ENCODE results near the gene ARHGAP44.
"Not testable (repeated sequence)": the region's sequence is repeated elsewhere in the genome, so short reads cannot be mapped to it uniquely, and the experiment has no call there.

ARHGAP44 gene

GRCh38 chr17:12851901-12852435 is 62.7 kb downstream of the ARHGAP44 start:
- Mint-ChIP-seq H3K4me1 (no peaks in the 10 kb centered on the region), H3K36me3 (peaks cover 2% of the 10 kb centered on the region), H3K27ac (no peak overlapping the region), H3K27me3 (no peaks in the 10 kb centered on the region), H3K9me3 (peaks cover 2% of the 10 kb centered on the region), H3K4me3 (no peak overlapping the region)
- no peak for ATAC-seq (ENCODE audit: low read depth)
- DNase-seq (ENCODE audit: low spot score in 2 of 2) = no peak

DNA sequence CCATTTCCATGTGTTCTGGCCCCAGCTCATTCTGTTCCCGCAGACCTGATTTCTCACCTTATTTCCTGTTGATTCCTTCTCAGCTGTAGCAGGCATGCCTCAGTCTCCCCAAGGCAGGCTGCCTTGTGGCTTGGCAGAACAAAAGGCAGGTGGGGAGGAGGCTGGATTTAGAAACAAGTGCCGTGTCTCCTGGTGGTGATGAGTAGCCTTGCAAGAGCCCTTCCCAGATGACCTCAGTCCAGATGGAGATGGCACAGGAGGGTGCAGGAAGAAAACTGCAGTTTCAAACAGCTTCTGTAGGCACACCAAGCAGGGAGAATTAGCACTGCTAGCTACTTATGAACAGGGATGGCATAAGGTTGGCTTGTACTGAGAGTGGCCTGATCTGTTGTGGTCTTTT is 64.6 kb downstream of the ARHGAP44 start:
- peaks cover 2% of the 10 kb centered on the region for H3K36me3 Mint-ChIP-seq
- H3K27me3 Mint-ChIP-seq = no peaks in the 10 kb centered on the region
- DNase-seq (ENCODE audit: low spot score in 2 of 2) (no peak), ATAC-seq (ENCODE audit: low read depth) (no peak)
- peaks cover 3% of the 10 kb centered on the region for H3K9me3 Mint-ChIP-seq
- H3K4me1 Mint-ChIP-seq = no peaks in the 10 kb centered on the region
- no peak overlapping the region for H3K4me3 Mint-ChIP-seq
- no peak overlapping the region for H3K27ac Mint-ChIP-seq

DNA sequence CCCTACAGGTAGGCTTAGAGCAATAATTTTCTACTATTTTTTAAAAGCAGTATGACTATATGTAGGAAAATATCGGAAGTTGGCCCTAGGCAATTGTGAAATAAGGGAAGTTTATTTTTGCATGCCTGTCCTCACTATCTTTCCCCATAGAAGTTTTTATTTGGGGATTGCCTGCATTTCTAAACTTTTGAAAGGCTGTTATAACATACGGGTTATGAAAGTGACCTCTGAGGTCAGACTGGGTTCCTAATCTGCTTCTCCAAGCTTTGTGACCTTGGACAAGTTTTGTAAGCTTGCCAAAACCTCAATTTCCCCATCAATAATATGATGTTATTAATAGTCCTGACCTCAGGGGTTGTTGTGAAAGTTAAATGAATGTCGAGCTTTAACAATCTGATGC is 67.1 kb downstream of the ARHGAP44 start:
- no peak overlapping the region for H3K27ac Mint-ChIP-seq
- ATAC-seq (ENCODE audit: low read depth) = no peak
- H3K9me3 Mint-ChIP-seq = peaks cover 7% of the 10 kb centered on the region
- no peak for DNase-seq (ENCODE audit: low spot score in 2 of 2)
- peaks cover 2% of the 10 kb centered on the region for H3K36me3 Mint-ChIP-seq
- no peak overlapping the region for H3K4me3 Mint-ChIP-seq
- no peaks in the 10 kb centered on the region for H3K4me1 Mint-ChIP-seq
- H3K27me3 Mint-ChIP-seq = no peaks in the 10 kb centered on the region

DNA sequence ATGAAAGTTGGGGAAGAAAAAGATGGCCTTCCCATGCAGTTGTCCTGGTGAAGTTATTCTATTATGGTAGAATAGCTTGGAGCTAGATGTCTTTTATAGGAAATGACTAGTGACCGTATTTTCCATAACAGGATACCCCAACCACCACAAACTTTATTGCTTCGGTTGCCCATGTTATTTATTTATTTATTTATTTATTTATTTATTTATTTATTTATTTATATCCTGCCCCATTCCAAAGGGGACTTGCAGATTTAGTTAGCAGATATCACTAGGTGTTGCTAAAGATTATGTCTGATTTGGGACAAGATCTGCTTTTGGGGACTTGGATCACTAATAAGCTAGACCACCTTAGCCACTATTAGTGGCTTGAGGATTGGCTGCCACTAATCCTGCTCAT is 68.3 kb downstream of the ARHGAP44 start:
- peaks cover 4% of the 10 kb centered on the region for H3K36me3 Mint-ChIP-seq
- peaks cover 7% of the 10 kb centered on the region for H3K9me3 Mint-ChIP-seq
- ATAC-seq (ENCODE audit: low read depth) = no peak
- no peak overlapping the region for H3K27ac Mint-ChIP-seq
- no peak overlapping the region for H3K4me3 Mint-ChIP-seq
- no peaks in the 10 kb centered on the region for H3K27me3 Mint-ChIP-seq
- no peaks in the 10 kb centered on the region for H3K4me1 Mint-ChIP-seq
- no peak for DNase-seq (ENCODE audit: low spot score in 2 of 2)

GRCh38 chr17:12859520-12859919 is 70.2 kb downstream of the ARHGAP44 start:
- Mint-ChIP-seq H3K36me3 (peaks cover 2% of the 10 kb centered on the region), H3K4me1 (no peaks in the 10 kb centered on the region), H3K27me3 (no peaks in the 10 kb centered on the region)

DNA sequence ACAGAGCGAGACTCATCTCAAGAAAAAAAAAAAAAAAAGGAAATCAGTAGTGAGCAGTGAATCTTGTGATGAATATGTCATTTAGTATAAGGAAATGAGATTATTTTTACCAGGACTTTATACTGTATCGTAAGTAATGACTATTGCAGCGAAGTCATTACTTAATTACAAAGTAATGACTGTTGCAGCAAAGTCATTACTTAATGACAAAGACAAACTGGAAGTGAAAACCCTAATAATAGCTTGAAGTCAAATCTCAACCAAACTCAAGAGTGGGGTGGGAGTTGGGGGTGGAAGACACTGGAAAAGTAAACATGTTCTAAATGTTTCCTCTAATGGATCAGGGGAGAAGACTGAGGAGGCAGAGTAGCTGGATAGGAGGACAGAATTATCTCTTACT is 76.5 kb downstream of the ARHGAP44 start:
- Mint-ChIP-seq H3K36me3 (peaks cover 2% of the 10 kb centered on the region), H3K27ac (no peak overlapping the region), H3K4me3 (no peak overlapping the region), H3K27me3 (no peaks in the 10 kb centered on the region), H3K9me3 (no peaks in the 10 kb centered on the region), H3K4me1 (peaks cover 6% of the 10 kb centered on the region)
- DNase-seq (ENCODE audit: low spot score in 2 of 2) (no peak), ATAC-seq (ENCODE audit: low read depth) (no peak)

More at GRCh38 chr17:12859520-12859919, 70.2 kb downstream of the ARHGAP44 start:
- Mint-ChIP-seq H3K9me3 (peaks cover 7% of the 10 kb centered on the region), H3K4me3 (no peak overlapping the region), H3K27ac (no peak overlapping the region)
- no peak for DNase-seq (ENCODE audit: low spot score in 2 of 2)
- no peak for ATAC-seq (ENCODE audit: low read depth)

- H3K27ac Mint-ChIP-seq = no peak overlapping the region
- no peaks in the 10 kb centered on the region for H3K27me3 Mint-ChIP-seq
- peaks cover 2% of the 10 kb centered on the region for H3K9me3 Mint-ChIP-seq
- H3K4me1 Mint-ChIP-seq = peaks cover 6% of the 10 kb centered on the region
- H3K4me3 Mint-ChIP-seq = no peak overlapping the region
- ATAC-seq (ENCODE audit: low read depth) = no peak
- H3K36me3 Mint-ChIP-seq = peaks cover 2% of the 10 kb centered on the region
- no peak for DNase-seq (ENCODE audit: low spot score in 2 of 2)
Measured at GRCh38 chr17:12866244-12866643, 76.9 kb downstream of the ARHGAP44 start.

GRCh38 chr17:12867726-12868125 is 78.4 kb downstream of the ARHGAP44 start:
- Mint-ChIP-seq H3K27me3 (no peaks in the 10 kb centered on the region), H3K27ac (no peak overlapping the region), H3K36me3 (no peaks in the 10 kb centered on the region), H3K4me3 (no peak overlapping the region), H3K9me3 (peaks cover 5% of the 10 kb centered on the region), H3K4me1 (peaks cover 6% of the 10 kb centered on the region)
- DNase-seq (ENCODE audit: low spot score in 2 of 2) (no peak), ATAC-seq (ENCODE audit: low read depth) (no peak)

- DNase-seq (ENCODE audit: low spot score in 2 of 2); ATAC-seq (ENCODE audit: low read depth); H3K27me3 Mint-ChIP-seq; H3K4me3 Mint-ChIP-seq; H3K36me3 Mint-ChIP-seq; H3K9me3 Mint-ChIP-seq; H3K27ac Mint-ChIP-seq; H3K4me1 Mint-ChIP-seq: not testable (repeated sequence)
Measured at GRCh38 chr17:12873415-12874125, 84.3 kb downstream of the ARHGAP44 start.

GRCh38 chr17:12877953-12878669 is 88.8 kb downstream of the ARHGAP44 start:
- Mint-ChIP-seq H3K27ac (no peak overlapping the region), H3K9me3 (peaks cover 3% of the 10 kb centered on the region), H3K36me3 (peaks cover under 1% of the 10 kb centered on the region), H3K4me3 (no peak overlapping the region), H3K27me3 (peaks cover 2% of the 10 kb centered on the region), H3K4me1 (no peaks in the 10 kb centered on the region)
- no peak for DNase-seq (ENCODE audit: low spot score in 2 of 2)
- no peak for ATAC-seq (ENCODE audit: low read depth)

GRCh38 chr17:12879096-12879495 is 89.8 kb downstream of the ARHGAP44 start:
- H3K4me3 Mint-ChIP-seq, H3K9me3 Mint-ChIP-seq: not testable (repeated sequence)

DNA sequence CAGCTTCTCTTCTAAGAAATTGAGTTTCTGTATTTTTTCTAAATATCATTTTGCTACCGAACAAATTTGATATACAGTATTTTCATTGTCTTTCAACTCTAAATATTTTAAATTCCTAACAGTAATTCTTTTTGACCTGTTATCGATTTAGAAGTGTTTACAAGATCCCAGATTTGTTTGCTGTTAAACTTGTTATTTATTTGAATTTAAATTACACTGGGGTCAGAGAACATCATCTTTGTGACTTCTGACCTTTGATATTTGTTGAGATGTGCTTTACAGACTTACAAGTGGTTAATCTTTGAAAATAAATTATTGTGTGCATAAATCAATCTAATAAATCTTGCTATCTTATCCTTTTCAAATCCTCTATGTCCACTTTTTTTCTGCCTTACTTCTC is 94.2 kb downstream of the ARHGAP44 start:
- Mint-ChIP-seq H3K4me1 (no peaks in the 10 kb centered on the region), H3K36me3 (no peaks in the 10 kb centered on the region), H3K27ac (no peak overlapping the region), H3K27me3 (no peaks in the 10 kb centered on the region), H3K9me3 (peaks cover 1% of the 10 kb centered on the region), H3K4me3 (no peak overlapping the region)
- ATAC-seq (ENCODE audit: low read depth) (no peak), DNase-seq (ENCODE audit: low spot score in 2 of 2) (no peak)

More at GRCh38 chr17:12879096-12879495, 89.8 kb downstream of the ARHGAP44 start:
- not testable (repeated sequence) for H3K27me3 Mint-ChIP-seq; DNase-seq (ENCODE audit: low spot score in 2 of 2); ATAC-seq (ENCODE audit: low read depth); H3K36me3 Mint-ChIP-seq; H3K27ac Mint-ChIP-seq; H3K4me1 Mint-ChIP-seq

DNA sequence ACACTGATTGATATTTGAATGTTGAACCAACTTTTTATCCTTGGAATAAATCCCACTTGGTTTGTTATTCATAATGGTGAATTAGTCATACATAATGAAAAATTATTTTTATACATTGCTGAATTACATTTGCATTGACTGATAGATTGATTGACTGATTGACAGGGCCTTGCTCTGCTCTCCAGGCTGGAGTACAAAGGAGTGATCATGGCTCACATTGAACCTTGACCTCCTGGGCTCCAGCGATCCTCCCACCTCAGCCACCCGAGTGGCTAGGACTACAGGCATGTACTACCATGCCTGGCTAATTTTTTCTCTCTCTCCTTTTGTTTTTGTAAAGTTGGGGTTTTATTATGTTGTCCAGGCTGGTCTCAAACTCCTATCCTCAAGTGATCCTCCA is 97.8 kb downstream of the ARHGAP44 start:
- H3K9me3 Mint-ChIP-seq = peaks cover 3% of the 10 kb centered on the region
- H3K4me3 Mint-ChIP-seq = no peak overlapping the region
- H3K4me1 Mint-ChIP-seq = no peaks in the 10 kb centered on the region
- no peaks in the 10 kb centered on the region for H3K27me3 Mint-ChIP-seq
- DNase-seq (ENCODE audit: low spot score in 2 of 2) = no peak
- ATAC-seq (ENCODE audit: low read depth) = no peak
- no peaks in the 10 kb centered on the region for H3K36me3 Mint-ChIP-seq
- H3K27ac Mint-ChIP-seq = no peak overlapping the region

DNA sequence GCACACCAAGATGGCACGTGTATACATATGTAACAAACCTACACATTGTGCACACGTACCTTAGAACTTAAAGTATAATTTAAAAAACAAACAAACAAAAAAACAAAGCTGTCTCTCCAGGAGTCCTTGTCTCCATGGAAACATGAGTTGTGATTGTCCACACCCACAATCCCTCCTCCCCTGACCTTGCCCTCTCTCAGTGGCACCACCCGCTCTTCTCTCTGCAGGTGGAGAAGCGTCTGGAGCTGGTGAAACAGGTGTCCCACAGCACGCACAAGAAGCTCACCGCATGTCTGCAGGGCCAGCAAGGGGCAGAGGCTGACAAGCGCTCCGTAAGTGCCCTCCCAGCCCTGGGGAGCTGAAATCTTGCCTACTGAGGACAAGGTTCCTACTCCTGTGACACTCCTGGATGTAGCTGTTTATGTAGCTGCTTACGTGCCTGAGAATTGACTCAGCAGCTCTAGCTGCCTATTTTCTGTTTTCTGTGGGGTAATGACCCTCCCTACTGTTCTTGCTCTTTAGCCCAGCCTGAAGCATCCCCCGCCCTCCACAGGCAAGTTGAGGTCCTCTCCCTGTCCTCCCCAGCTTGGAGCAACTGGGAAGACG is 107.0 kb downstream of the ARHGAP44 start:
- no peak overlapping the region for H3K4me3 Mint-ChIP-seq
- H3K27ac Mint-ChIP-seq = no peak overlapping the region
- H3K27me3 Mint-ChIP-seq = peaks cover 2% of the 10 kb centered on the region
- H3K36me3 Mint-ChIP-seq = peaks cover 17% of the 10 kb centered on the region
- no peaks in the 10 kb centered on the region for H3K4me1 Mint-ChIP-seq
- H3K9me3 Mint-ChIP-seq = peaks cover 12% of the 10 kb centered on the region
- DNase-seq (ENCODE audit: low spot score in 2 of 2) (no peak), ATAC-seq (ENCODE audit: low read depth) (no peak)

All from memory B cell (primary cell).